ENCODE measurements around the gene DOCK11. TPM values are rescaled to one million over a fixed set of nuclear protein-coding genes. Genes with fewer than 3 reads are reported as not detected.
"Not testable (repeated sequence)": the region's sequence is repeated elsewhere in the genome, so short reads cannot be mapped to it uniquely, and the experiment has no call there.

DOCK11 gene
- total RNA-seq, 1 donor from 2014 or later, result 14.0 TPM

DNA sequence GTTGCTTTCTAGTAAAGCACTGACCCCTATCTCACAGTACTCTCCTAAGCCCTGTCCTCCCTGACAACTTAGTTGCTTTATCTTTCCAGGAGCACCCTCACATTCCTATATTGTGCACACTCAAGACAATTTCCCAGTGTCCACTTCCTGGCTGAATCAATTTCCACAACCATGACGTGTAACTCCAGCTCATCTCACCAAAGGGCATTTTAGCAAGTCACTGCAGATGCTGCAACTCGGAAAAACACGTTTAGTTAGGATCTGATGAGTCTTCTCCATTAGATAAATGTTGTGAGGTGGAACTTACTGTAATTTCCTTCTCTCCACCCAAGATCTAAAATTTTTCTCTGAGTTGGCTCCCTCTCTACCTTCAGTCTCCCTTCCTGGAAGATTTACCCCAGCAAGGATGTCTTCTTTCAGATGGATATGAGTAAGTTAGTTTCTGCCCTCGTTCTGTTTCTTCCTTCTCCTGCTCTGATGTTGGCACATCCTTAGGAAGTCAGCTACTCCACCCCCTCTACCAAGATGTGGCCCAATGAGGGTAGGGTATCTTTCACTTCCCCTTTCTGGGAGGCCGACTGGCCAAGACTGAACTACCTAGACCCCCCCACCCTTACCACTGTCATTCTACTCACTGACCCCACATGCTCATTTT lies 203.0 kb downstream of the DOCK11 start:
- TF ChIP-seq, protein P1, sequence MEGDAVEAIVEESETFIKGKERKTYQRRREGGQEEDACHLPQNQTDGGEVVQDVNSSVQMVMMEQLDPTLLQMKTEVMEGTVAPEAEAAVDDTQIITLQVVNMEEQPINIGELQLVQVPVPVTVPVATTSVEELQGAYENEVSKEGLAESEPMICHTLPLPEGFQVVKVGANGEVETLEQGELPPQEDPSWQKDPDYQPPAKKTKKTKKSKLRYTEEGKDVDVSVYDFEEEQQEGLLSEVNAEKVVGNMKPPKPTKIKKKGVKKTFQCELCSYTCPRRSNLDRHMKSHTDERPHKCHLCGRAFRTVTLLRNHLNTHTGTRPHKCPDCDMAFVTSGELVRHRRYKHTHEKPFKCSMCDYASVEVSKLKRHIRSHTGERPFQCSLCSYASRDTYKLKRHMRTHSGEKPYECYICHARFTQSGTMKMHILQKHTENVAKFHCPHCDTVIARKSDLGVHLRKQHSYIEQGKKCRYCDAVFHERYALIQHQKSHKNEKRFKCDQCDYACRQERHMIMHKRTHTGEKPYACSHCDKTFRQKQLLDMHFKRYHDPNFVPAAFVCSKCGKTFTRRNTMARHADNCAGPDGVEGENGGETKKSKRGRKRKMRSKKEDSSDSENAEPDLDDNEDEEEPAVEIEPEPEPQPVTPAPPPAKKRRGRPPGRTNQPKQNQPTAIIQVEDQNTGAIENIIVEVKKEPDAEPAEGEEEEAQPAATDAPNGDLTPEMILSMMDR (conservative IDR thresholded peaks at IDR 0.05), result no peak
- H3K36me3 Mint-ChIP-seq, result no peaks in the 10 kb centered on the region
- no peak for DNase-seq (ENCODE audit: extremely low spot score, unreplicated experiment)
- no peaks in the 10 kb centered on the region for H3K27me3 Mint-ChIP-seq
- no peaks in the 10 kb centered on the region for H3K9me3 Mint-ChIP-seq
- no peak overlapping the region for H3K4me3 Mint-ChIP-seq
- H3K4me1 Mint-ChIP-seq (ENCODE audit: unreplicated experiment), result no peaks in the 10 kb centered on the region
- H3K27ac Mint-ChIP-seq, result no peak overlapping the region

DNA sequence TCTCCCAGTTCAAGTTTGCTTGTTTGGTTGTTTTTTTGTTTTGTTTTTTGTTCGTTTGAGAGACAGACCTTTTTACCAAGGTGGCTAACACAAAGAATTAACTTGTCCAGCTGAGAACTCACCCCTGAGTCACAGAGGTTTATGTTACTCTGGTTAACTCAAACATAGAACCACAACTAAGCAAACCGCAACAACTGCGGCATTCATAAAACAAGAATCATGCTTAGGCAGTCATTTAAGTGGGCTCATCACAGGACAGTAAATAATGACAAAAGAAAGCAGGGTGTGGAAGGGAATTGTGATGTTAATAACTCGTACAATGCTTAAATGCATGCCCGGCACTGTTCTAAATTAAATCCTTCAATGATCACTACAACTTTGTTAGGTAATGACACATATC lies 207.1 kb downstream of the DOCK11 start:
- Mint-ChIP-seq H3K36me3 (no peaks in the 10 kb centered on the region), H3K9me3 (no peaks in the 10 kb centered on the region), H3K4me3 (no peak overlapping the region), H3K27ac (no peak overlapping the region), H3K27me3 (no peaks in the 10 kb centered on the region), H3K4me1 (ENCODE audit: unreplicated experiment) (no peaks in the 10 kb centered on the region)
- DNase-seq (ENCODE audit: extremely low spot score, unreplicated experiment), result no peak
- TF ChIP-seq, protein P1 (conservative IDR thresholded peaks at IDR 0.05), result no peak

DNA sequence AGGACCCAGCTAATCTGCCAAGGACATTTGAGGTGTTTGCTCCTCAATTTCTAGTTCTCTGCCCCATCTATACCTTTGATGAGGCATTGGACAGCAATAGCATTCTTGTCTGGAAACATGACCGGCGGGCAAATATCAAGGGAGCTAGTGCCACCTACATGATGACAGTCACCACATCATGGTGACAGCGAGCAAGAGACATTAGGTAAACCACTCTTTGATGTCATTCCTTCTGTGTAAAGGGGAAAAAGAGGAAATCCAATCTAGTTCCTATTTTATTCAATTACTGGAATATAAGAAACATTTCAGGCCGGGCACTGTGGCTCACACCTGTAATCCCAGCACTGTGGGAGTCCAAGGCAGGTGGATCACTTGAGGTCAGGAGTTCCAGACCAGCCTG lies 211.1 kb downstream of the DOCK11 start:
- Mint-ChIP-seq H3K36me3 (no peaks in the 10 kb centered on the region), H3K27ac (no peak overlapping the region), H3K4me3 (no peak overlapping the region), H3K4me1 (ENCODE audit: unreplicated experiment) (no peaks in the 10 kb centered on the region), H3K27me3 (no peaks in the 10 kb centered on the region), H3K9me3 (peaks cover 4% of the 10 kb centered on the region)
- TF ChIP-seq, protein P1 (conservative IDR thresholded peaks at IDR 0.05), result no peak
- no peak for DNase-seq (ENCODE audit: extremely low spot score, unreplicated experiment)

GRCh38 chrX:118714521-118714920 lies 218.9 kb downstream of the DOCK11 start:
- no peaks in the 10 kb centered on the region for H3K27me3 Mint-ChIP-seq

DNA sequence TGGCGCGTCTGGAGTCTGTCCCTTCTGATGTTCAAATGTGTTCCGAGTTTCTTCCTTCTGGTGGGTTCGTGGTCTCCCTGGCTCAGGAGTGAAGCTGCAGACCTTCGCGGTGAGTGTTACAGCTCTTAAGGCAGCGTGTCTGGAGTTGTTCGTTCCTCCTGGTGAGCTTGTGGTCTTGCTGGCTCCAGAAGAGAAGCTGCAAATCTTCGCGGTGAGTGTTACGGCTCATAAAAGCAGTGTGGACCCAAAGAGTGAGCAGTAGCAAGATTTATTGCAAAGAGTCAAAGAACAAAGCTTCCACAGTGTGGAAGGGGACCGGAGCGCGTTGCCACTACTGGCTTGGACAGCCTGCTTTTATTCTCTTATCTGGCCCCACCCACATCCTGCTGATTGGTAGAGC lies 220.3 kb downstream of the DOCK11 start:
- not testable (repeated sequence) for H3K4me1 Mint-ChIP-seq (ENCODE audit: unreplicated experiment); H3K36me3 Mint-ChIP-seq; H3K27me3 Mint-ChIP-seq; H3K4me3 Mint-ChIP-seq; DNase-seq (ENCODE audit: extremely low spot score, unreplicated experiment); H3K9me3 Mint-ChIP-seq; H3K27ac Mint-ChIP-seq

More at GRCh38 chrX:118714521-118714920, 218.9 kb downstream of the DOCK11 start:
- no peaks in the 10 kb centered on the region for H3K36me3 Mint-ChIP-seq
- TF ChIP-seq, protein P1 (conservative IDR thresholded peaks at IDR 0.05), result no peak
- DNase-seq (ENCODE audit: extremely low spot score, unreplicated experiment), result no peak
- peaks cover 8% of the 10 kb centered on the region for H3K9me3 Mint-ChIP-seq
- no peak overlapping the region for H3K4me3 Mint-ChIP-seq
- no peaks in the 10 kb centered on the region for H3K4me1 Mint-ChIP-seq (ENCODE audit: unreplicated experiment)
- no peak overlapping the region for H3K27ac Mint-ChIP-seq

DNA sequence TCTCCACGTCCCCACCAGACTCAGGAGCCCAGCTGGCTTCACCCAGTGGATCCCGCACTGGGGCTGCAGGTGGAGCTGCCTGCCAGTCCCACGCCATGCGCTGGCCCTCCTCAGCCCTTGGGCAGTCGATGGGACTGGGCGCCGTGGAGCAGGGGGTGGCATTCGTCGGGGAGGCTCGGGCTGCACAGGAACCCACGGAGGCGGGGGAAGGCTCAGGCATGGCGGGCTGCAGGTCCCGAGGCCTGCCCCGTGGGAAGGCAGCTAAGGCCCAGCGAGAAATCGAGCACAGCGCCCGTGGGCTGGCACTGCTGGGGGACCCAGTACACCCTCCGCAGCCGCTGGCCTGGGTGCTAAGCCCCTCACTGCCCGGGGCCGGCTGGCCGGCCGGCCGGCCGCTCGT lies 221.2 kb downstream of the DOCK11 start:
- not testable (repeated sequence) for H3K4me1 Mint-ChIP-seq (ENCODE audit: unreplicated experiment); DNase-seq (ENCODE audit: extremely low spot score, unreplicated experiment); H3K36me3 Mint-ChIP-seq; H3K9me3 Mint-ChIP-seq; H3K27ac Mint-ChIP-seq; H3K4me3 Mint-ChIP-seq; H3K27me3 Mint-ChIP-seq
